Ramos (cell line): ENCODE data around the gene WFDC2.
"Not testable (repeated sequence)": the region's sequence is repeated elsewhere in the genome, so short reads cannot be mapped to it uniquely, and the experiment has no call there.

Experiments
- in situ Hi-C: fragments of 300-500 bp; cut with MboI; formaldehyde crosslinking; loops from one replicate; pipeline ENCODE4 v1.14.3; 2022; ENCODE audit warnings: low sequenced_read_pairs; ENCODE audit not compliant: unreplicated experiment

The WFDC2 gene

GRCh38 chr20:45450097-45450818, 19.3 kb upstream of the WFDC2 start:
- in situ Hi-C loops = loop anchor here (25.0 kb wide), 1 partner anchor 312 kb away; no protein-coding TSS in a partner anchor

DNA sequence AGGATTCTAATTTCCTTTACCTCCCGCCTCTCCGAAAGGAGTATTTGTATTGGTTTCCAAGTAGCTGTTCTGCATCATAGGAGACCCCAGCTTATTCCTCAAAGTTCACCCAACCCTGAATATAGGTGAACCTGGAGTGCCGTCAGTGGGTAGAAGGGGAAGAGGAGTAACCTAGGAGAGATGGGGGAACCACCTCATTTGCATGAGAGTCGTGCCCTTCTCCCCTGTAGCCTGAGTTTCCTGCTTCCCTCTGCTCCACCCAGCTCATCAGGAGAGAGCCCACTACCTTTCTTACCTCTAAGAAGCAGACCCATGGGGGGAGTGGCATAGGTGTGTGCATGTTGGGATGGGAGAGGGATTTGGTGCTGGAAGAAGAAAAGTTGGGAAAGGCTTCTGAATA, 17.3 kb upstream of the WFDC2 start:
- in situ Hi-C loops = loop anchor here (25.0 kb wide), 1 partner anchor 310 kb away; no protein-coding TSS in a partner anchor

DNA sequence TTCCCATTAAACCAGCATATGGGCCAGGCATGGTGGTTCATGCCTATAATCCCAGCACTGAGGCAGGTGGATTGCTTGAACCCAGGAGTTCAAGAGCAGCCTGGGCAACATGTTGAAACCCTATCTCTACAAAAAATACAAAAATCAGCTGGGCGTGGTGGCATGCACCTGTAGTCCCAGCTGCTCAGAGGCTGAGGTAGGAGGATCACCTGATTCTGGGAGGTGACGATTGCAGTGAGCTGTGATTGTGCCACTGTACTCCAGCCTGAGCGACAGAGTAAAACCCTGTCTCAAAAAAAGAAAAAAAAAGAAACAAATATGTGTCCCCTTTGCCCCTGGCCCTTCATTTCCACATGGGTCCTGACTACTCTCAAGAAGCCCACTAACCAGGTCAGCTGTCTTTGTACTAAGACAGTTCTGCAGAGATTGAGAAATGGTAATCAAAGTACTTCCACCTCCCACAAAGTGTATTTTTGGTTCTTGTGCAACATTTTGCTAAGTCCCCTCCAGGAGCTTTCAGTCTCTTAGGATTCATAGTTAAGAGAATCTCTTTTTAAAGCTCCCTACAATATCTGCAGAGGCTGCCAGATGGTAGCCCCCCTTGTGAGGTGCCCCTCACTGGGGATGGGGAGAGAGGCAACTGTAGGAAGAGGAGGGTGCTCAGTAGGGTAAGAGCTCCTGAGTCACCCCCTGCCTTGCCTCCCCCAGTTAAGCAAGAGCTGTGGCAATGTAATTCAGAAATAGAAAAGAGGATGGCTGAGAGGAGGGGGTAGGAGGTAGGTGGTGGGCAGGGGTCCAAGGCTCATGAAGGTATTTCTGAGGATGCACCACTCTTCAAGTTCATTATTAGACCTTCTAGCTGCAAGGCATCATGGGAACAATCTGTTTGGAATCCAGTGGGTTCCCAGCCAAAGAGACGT, 16.5 kb upstream of the WFDC2 start:
- in situ Hi-C loops = loop anchor here (25.0 kb wide), 1 partner anchor 309 kb away; no protein-coding TSS in a partner anchor

DNA sequence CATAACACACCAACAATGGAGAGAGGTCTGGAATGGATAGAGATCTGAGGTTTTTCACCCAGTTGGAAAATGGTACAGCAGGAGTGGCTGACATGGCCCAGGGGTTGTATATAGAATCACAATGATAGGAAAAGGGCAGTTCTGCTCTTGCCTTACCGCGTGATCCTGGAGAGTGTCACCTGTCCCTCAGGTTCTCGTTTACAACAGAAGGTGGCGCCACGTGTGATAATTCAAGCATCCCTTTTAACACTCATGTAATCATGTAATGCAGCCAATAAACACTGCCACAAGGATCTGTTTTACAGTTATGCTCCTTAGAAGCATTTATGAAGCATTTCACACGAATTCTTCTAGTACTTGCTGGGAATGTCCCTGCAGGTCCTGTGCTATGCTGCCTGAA, 12.9 kb upstream of the WFDC2 start:
- in situ Hi-C loops = loop anchor here (25.0 kb wide), 1 partner anchor 306 kb away; no protein-coding TSS in a partner anchor

- in situ Hi-C loops = loop anchor here (25.0 kb wide), 1 partner anchor 303 kb away; no protein-coding TSS in a partner anchor
Observed at GRCh38 chr20:45459606-45460005, 9.9 kb upstream of the WFDC2 start.

- in situ Hi-C loops = loop anchor here (25.0 kb wide), 1 partner anchor 301 kb away; no protein-coding TSS in a partner anchor
Observed at GRCh38 chr20:45461225-45461624, 8.3 kb upstream of the WFDC2 start.

GRCh38 chr20:45462711-45463509, 6.6 kb upstream of the WFDC2 start:
- in situ Hi-C loops = loop anchor here (25.0 kb wide), 1 partner anchor 299 kb away; no protein-coding TSS in a partner anchor

GRCh38 chr20:45463709-45464108, 5.8 kb upstream of the WFDC2 start:
- in situ Hi-C loops = loop anchor here (25.0 kb wide), 1 partner anchor 299 kb away; no protein-coding TSS in a partner anchor

DNA sequence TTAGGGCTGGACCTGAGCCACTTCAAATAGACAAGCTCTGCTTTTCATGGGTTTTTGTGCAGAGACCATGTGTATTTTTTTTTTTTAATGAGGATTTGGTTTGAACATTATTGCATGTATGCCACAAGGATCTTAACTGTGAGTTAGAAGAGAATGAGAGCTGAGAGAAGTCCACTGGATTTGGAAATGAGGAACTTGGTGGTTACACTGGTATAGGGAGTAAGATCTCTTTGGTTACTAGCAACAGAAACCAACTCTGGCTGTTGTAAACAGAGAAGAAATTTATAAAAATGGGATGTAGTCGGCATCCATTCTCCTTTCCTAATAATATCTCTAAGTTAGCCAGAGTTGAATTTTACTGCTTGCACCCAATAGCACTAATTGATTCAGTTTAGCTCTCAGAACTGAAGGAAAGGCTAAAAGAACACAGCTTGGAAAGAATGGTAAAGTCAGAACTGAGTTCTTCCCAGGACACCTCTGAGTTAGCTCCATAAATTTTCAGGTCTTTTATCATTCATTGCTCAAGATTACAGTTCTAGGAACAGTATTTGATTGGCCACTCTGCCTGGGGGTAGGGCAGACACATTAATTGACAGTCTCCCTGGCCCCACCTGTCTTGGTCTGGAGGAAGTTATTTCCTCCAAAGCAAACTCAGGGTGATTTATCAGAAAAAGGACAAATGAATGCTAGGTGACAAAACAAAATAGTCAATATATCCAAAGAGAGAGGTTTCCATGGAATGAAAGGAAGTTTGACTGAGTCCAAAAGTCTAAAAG, 3.9 kb upstream of the WFDC2 start:
- in situ Hi-C loops = loop anchor here (25.0 kb wide), 1 partner anchor 297 kb away; no protein-coding TSS in a partner anchor

GRCh38 chr20:45467172-45467571, 2.4 kb upstream of the WFDC2 start:
- in situ Hi-C loops = loop anchor here (25.0 kb wide), 1 partner anchor 295 kb away; no protein-coding TSS in a partner anchor

GRCh38 chr20:45467861-45468260, 1.7 kb upstream of the WFDC2 start:
- in situ Hi-C loops = loop anchor here (25.0 kb wide), 1 partner anchor 294 kb away; no protein-coding TSS in a partner anchor

DNA sequence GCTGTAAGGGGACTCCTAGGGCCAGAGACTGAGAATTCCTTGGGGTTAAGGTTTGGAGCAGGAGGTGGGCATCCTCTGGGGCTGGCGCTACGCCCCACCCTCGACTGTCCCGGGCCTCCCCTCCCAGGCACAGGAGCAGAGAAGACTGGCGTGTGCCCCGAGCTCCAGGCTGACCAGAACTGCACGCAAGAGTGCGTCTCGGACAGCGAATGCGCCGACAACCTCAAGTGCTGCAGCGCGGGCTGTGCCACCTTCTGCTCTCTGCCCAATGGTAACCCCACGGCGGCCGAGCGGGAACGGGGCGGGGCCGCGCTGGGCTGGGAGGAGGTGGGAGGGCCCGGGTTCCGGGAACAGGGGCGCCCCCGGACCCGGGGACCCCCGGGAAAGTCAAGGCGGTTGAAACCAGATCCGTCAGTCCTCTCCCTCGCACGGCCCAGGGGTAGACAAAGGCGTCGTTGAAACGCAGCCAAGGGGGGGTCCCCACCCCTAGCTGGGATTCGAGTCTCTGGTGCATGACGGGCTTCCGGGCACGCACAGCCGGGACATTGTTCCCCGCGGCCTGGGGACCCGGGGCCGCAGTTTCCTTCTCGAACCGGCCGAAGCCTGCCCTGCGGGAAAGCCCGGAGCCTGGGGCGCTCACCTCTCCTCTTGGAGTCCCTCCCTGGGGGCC, 844 bp downstream of the WFDC2 start:
- in situ Hi-C loops = loop anchor here (25.0 kb wide), 1 partner anchor 292 kb away; no protein-coding TSS in a partner anchor

DNA sequence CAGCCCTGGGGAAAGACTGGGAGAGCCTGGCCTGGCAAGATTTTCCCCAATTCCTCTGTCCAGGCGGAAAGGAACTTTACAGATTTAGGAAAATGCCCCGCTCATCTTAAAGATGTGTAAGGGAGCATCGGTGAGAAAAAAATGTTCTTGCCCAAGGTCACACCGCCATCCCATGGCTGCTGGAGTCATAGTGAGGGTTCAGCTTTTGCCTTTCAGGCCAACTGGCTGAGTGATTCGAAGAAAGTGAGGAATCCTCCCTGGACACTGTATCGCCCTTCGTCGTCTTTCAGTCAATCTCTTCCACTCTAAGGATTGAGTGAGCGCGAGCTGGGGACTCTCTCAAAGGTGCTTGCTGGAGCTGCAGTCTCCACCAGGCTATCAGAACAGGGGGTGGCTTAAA, 1.4 kb downstream of the WFDC2 start:
- in situ Hi-C loops = loop anchor here (25.0 kb wide), 1 partner anchor 291 kb away; no protein-coding TSS in a partner anchor

GRCh38 chr20:45472286-45472685, 2.7 kb downstream of the WFDC2 start:
- in situ Hi-C loops = loop anchor here (25.0 kb wide), 1 partner anchor 290 kb away; no protein-coding TSS in a partner anchor

DNA sequence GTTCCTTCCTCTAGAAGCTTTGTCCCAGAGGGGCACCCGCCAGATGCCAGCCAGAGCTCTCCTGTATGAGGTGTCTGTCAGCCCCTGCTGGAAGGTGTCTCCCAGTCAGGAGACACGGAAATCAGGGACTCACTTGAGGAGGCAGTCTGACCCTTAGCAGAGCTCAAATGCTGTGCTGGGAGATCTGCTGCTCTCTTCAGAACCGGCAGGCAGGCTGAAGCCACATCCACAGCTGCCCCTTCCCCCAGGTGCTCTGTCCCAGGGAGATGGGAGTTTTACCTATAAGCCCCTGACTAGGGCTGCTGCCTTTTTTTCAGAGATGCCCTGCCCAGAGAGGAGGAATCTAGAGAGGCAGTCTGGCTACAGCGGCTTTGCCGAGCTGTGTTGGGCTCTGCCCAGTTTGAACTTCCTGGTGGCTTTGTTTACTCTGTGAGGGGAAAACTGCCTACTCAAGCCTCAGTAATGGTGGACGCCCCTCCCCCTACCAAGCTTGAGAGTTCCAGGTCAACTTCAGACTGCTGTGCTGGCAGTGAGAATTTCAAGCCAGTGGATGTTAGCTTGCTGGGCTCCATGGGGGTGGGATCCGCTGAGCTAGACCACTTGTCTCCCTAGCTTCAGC, 8.1 kb downstream of the WFDC2 start:
- in situ Hi-C loops = not testable (repeated sequence)

GRCh38 chr20:45479822-45480221, 10.3 kb downstream of the WFDC2 start:
- in situ Hi-C loops = no loop called here

GRCh38 chr20:45484676-45485075, 15.1 kb downstream of the WFDC2 start:
- in situ Hi-C loops = no loop called here

DNA sequence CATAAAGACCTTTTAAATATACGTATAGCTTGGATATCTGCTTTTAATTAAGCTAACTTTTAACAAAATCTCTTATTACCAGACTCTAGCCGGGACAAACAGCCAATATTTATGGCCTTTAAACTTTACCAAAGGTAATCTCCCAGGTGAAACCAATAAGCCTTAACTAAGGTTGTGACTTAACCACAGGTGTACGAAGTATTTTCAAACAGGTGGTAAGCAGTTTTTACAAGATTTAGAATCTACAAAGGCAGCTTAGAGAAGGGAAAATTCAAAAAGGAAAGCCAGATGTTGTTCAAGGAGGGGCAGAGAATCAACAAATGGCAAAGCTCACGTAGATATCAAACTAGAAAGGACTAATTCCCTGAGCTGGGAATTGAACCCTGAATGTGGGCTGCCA, 15.8 kb downstream of the WFDC2 start:
- in situ Hi-C loops = no loop called here
